Measurements from ENCODE around the gene CCL17. TPM values are rescaled to one million over a fixed set of nuclear protein-coding genes. Genes with fewer than 3 reads are reported as not detected.

Gene CCL17
- total and polyA plus RNA-seq, 9 of the 15 experiments (the other 6 are each of a cell fraction or from before 2014, with no cell fraction given) = not detected

DNA sequence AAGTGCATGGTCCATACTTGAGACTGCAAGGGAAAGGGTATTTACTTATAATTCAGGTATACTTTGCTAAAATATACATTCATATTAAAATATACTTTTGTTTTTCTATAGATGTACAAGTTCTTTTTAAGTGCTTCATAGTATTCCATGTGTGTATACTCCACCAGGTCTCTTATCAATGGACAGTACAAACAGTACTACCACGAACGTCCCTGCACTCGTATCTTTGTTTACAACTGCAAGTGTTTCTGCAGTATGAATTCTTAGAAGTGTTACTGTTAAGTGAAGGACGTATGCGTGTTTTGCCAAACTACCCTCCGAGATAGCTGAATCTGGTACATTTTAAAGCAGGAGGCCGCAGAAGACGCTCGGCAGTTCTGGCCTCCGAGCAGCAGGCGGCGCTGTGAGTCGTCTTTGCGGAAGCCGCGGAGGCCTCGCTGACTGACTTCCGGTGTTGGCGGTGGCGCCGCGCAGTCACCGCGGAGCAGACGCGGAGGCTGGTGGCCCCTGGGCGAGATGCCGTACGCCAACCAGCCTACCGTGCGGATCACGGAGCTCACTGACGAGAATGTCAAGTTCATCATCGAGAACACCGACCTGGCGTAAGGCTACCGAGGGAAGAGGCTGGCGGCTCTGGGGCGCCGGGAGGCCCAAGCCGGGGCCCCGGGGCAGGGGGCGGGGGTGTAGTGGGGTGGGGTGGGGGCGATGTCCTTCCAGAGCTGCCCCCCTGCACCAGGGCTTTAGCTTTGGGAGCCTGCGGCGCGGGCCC is 57.8 kb downstream of the CCL17 start, which contains the start of gene POLR2C (continued):
- TF ChIP-seq ATF2 (CRISPR knock-in tag; IDR thresholded peaks at IDR 0.05) (no peak), GTF2E2 (tag; IDR thresholded peaks at IDR 0.05) (peak; percentile 57; the same call in 1 of the 2 replicates), MCM3 (IDR thresholded peaks at IDR 0.05) (no peak), FOXA3 (CRISPR knock-in tag; conservative IDR thresholded peaks at IDR 0.05 in 1 of 2, IDR thresholded peaks at IDR 0.05 in 1 of 2) (no peak; a peak in 1 of 4 replicates), ZBTB7A (IDR thresholded peaks at IDR 0.05; ENCODE audit: borderline replicate concordance, control insufficient read depth, low read depth, low read length) (0 out of 2 replicates have a peak, but pooled peaks have one; percentile 47), PTTG1 (tag; IDR thresholded peaks at IDR 0.05; ENCODE audit: low read depth) (no peak), PURB (CRISPR knock-in tag; IDR thresholded peaks at IDR 0.05; ENCODE audit: low read depth) (no peak), CSDE1 (IDR thresholded peaks at IDR 0.05) (peak in 1 of 2 experiments; percentile 48; a peak in 1 of 4 replicates), CBX1 (IDR thresholded peaks at IDR 0.05; ENCODE audit: low read depth) (peak; percentile 86; the same call in 1 of the 2 replicates), MYC (IDR thresholded peaks at IDR 0.05; ENCODE audit: low read depth, low read length) (peak; percentile 84), MYC (CRISPR knock-in tag; IDR thresholded peaks at IDR 0.05; ENCODE audit: borderline replicate concordance, low read depth) (no peak), MTF1 (CRISPR knock-in tag; IDR thresholded peaks at IDR 0.05; ENCODE audit: borderline replicate concordance) (no peak), SRSF1 (IDR thresholded peaks at IDR 0.05; ENCODE audit: low read depth, low read length) (no peak), ZBTB26 (CRISPR knock-in tag; IDR thresholded peaks at IDR 0.05) (0 out of 2 replicates have a peak, but pooled peaks have one; percentile 5), PKNOX1 (IDR thresholded peaks at IDR 0.05) (peak; percentile 46; the same call in 1 of the 2 replicates), CCNT2 (IDR thresholded peaks at IDR 0.05; ENCODE audit: borderline replicate concordance, extremely low read depth, insufficient read length, low read depth, low read length) (peak; percentile 81)
- TF ChIP-seq, protein P1, sequence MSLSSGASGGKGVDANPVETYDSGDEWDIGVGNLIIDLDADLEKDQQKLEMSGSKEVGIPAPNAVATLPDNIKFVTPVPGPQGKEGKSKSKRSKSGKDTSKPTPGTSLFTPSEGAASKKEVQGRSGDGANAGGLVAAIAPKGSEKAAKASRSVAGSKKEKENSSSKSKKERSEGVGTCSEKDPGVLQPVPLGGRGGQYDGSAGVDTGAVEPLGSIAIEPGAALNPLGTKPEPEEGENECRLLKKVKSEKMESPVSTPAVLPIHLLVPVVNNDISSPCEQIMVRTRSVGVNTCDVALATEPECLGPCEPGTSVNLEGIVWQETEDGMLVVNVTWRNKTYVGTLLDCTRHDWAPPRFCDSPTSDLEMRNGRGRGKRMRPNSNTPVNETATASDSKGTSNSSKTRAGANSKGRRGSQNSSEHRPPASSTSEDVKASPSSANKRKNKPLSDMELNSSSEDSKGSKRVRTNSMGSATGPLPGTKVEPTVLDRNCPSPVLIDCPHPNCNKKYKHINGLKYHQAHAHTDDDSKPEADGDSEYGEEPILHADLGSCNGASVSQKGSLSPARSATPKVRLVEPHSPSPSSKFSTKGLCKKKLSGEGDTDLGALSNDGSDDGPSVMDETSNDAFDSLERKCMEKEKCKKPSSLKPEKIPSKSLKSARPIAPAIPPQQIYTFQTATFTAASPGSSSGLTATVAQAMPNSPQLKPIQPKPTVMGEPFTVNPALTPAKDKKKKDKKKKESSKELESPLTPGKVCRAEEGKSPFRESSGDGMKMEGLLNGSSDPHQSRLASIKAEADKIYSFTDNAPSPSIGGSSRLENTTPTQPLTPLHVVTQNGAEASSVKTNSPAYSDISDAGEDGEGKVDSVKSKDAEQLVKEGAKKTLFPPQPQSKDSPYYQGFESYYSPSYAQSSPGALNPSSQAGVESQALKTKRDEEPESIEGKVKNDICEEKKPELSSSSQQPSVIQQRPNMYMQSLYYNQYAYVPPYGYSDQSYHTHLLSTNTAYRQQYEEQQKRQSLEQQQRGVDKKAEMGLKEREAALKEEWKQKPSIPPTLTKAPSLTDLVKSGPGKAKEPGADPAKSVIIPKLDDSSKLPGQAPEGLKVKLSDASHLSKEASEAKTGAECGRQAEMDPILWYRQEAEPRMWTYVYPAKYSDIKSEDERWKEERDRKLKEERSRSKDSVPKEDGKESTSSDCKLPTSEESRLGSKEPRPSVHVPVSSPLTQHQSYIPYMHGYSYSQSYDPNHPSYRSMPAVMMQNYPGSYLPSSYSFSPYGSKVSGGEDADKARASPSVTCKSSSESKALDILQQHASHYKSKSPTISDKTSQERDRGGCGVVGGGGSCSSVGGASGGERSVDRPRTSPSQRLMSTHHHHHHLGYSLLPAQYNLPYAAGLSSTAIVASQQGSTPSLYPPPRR (CRISPR knock-in tag; IDR thresholded peaks at IDR 0.05; ENCODE audit: borderline replicate concordance) = no peak
